HCT116 (cell line): ENCODE results near the gene ASAP2.

Source experiments
- CEBPB ChIP-seq: IDR thresholded peaks from 2 replicates; pipeline ENCODE4 v1.6.1; 2012; ENCODE audit warnings: low read depth
- CTCF ChIP-seq, 3 experiments: fragments of 200-600 bp in 1 of 3; sonication (generic) in 1 of 3; IDR thresholded peaks in 2 of 3; conservative IDR thresholded peaks in 1 of 3; 2 replicates each; pipeline ENCODE4 v1.5.1; 2012 to 2017; ENCODE audit warnings: low read depth in 2 of 3, low read length in 2 of 3, antibody characterized with exemption in 1 of 3, borderline replicate concordance in 1 of 3, control low read depth in 1 of 3, mild to moderate bottlenecking in 1 of 3, mixed read lengths in 1 of 3, mixed run types in 1 of 3, moderate library complexity in 1 of 3; ENCODE audit not compliant: insufficient read depth in 1 of 3
- EZH2 ChIP-seq: fragments of 200-600 bp; sonication (generic); IDR thresholded peaks from 2 replicates; pipeline ENCODE4 v1.6.1; 2017; ENCODE audit warnings: antibody characterized with exemption, mixed run types
- EZH2phosphoT487 ChIP-seq: fragments of 200-600 bp; IDR thresholded peaks from 2 replicates; pipeline ENCODE4 v1.6.1; 2018; ENCODE audit warnings: antibody characterized with exemption, borderline replicate concordance
- RAD21 ChIP-seq: IDR thresholded peaks from 2 replicates; pipeline ENCODE4 v1.6.1; 2012; ENCODE audit warnings: low read depth, mild to moderate bottlenecking

GRCh38 chr2:9423922-9424272 is 217.3 kb downstream of the ASAP2 start:
- TF ChIP-seq CTCF (IDR thresholded peaks at IDR 0.05 in 2 of 3, conservative IDR thresholded peaks at IDR 0.05 in 1 of 3; ENCODE audit: borderline replicate concordance in 1 of 3, insufficient read depth in 1 of 3, low read depth in 2 of 3, low read length in 2 of 3): no peak
- no peak for TF ChIP-seq CEBPB
- TF ChIP-seq RAD21: no peak
- no peak for TF ChIP-seq EZH2
- TF ChIP-seq EZH2phosphoT487: no peak
